Activated CD8-positive, alpha-beta memory T cell treated with anti-CD3 and anti-CD28 coated beads, Interleukin-2, amount 50 U/mL, for 24 hours (primary cell): Measurements from ENCODE around the gene CBLC.

Experiments
- DNase-seq: peaks from one replicate; pipeline ENCODE4 v3.0.0-alpha.2; 2020; ENCODE audit errors: extremely low read depth

The CBLC gene

GRCh38 chr19:44746616-44746945 lies 31.1 kb upstream of the CBLC start:
- DNase-seq: no peak

- DNase-seq: peak; percentile 79
These were observed 30.5 kb upstream of the CBLC start for GRCh38 chr19:44746946-44747738.

DNA sequence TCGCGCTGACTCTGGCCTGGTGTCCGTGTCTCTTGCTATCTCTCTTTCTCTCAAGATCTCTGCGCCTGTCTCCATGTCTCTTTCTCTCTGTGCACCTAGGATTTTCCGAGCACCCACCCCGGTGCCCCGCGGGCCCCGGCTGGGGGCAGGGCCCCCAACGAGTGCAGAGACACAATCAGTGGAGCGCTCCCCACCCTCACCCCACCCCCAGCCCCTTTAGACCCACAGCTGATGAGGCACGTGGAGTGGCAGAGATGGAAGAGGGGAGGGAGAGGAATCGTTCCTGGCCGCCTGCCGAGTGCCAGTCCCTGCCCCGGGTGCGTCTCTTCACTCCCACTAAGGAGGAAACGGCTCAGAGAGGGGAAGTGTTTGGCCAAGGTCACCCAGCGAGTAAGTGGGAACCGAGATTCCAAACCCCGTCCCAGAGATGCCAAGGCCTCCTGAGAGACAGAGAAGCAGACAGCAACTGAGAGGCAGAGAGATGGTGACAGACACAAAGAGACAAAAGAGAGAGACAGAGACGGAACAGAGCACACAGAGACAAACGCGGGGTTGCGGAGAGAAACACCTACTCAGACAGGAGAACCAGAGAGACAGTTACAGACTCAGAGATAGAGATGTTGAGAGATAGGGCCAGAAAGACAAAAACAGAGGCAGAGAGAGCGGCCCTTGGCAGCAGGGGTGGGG lies 29.8 kb upstream of the CBLC start:
- no peak for DNase-seq

GRCh38 chr19:44748426-44749254 lies 29.1 kb upstream of the CBLC start, which contains the start of gene BCL3:
Gene BCL3 (plus strand): TSS chr19:44748708. CDS start chr19:44748791, 83 bp downstream.
- no peak for DNase-seq

GRCh38 chr19:44749292-44749691 lies 28.4 kb upstream of the CBLC start:
- DNase-seq: no peak

DNA sequence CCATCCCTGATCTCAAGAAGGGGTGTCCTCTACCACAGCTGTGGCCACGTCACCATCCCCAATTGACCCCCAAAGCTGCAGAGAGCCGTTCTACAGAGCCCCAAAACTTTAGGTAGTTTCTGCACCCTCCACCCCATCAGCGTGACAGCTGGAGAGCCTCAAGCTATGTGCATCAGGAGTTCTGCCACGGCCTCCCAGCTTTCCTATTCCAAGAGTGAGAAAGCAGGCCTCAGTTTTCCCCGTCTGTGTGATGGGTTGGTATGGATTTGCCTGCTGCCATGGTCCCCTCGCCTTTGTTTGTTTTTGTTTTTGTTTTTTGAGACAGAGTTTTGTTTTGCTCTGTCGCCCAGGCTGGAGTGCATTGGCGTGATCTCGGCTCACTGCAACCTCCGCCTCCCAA lies 27.7 kb upstream of the CBLC start:
- no peak for DNase-seq

DNA sequence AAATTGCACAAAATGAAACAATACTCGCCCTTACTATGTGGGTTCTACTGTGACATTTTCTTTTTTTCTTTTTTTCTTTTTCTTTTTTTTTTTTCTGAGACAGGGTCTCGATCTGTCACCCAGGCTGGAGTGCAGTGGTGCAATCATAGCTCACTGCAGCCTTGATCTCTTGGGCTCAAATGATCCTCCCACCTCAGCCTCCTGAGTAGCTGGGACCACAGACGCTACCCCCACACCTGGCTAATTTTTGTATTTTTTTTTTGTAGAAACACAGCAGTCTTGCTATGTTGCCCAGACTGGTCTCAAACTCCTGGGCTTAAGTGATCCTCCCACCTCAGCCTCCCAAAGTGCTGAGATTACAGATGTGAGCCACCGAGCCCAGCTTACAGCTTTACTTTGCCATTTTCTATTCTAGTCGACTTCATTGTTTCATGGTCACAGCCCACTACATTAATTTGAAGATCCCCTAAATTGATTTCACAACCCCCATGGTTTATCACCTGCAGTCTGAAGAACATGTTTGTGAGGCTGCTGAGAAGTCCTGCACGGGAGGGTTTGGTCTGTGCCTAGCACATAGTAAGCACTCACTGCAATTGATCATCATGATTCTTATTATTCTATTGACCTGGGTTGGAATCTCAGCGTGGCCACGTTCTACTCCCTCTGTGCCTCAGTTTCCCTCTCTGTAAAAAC lies 25.4 kb upstream of the CBLC start:
- DNase-seq: no peak

DNA sequence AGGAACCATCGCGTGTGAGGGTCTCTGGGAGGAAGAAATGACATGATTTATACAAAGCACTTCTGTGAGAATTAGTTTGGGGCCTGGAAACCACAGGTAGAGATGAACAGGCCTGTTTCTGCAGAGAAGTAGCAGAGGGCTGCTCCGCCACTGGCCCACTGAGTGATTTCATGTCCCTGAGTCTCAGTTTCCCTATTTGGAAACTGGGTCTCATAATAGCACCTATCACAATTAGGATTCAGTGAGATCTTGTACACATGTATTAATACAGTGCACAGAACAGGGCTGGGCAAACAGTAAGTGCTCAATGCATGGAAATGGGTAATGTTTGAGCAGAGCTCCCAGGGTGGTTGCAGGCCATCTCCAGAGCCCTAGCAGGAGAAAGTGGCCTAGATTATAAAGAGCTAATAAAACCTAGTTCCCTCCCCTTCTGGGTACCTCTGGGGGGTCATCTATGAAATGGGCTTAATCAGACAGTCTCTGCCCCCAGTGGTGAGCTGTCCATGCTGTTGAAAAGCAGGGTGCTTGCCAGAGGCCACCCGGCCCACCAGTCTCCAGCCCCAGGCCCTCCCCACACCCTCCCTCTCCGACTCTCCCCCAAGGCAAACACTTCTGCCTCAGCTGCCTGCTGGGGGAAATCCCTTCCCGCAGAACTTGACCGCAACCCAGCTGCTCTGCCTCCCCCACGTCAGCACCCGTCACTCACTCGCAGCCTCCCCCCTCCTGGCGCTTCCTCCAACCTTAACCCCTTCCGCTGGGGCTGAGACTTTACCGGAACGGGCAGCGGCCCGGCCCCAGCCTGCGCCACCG lies 24.7 kb upstream of the CBLC start:
- peak; percentile 90 for DNase-seq

- DNase-seq: no peak
These were observed 24.1 kb upstream of the CBLC start for GRCh38 chr19:44753626-44753931.

GRCh38 chr19:44753932-44754749 lies 23.5 kb upstream of the CBLC start:
- DNase-seq: peak; percentile 58

DNA sequence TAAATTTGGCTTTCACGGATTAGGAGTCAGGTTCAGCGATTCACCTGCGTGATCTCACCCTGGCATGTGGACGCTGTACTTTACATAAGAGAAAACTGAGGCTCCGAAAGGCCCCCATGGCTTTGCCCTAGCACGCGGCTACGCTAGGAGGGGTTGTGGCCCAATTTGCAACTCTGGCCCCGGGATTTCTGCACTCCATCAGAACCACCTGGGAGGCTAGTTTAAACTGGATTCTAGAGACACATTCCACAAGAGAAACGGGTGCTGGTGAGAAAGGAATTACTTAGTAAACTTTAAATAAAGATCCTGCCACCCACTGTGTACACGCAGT lies 23.0 kb upstream of the CBLC start:
- DNase-seq: no peak

DNA sequence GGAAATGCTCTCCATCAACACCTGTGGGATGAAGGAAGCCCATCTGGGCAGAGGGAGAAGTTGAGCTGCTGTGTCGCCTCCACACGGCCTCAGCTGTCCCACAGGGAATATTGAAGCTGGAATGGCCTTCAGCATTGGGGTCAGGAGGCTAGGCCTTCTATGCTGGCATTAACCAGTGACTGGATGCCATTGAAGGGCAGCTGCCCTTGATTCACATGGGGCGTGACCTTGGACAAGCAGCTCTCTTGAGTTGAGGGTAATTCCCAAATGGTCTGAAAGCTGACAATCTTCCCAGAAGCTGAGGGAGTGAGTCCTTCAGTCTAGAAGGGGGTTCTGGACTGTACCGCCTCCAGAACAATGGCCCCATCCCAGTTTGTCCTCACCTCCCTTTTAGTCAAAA lies 22.5 kb upstream of the CBLC start:
- no peak for DNase-seq

- DNase-seq: no peak
These were observed 21.6 kb upstream of the CBLC start for GRCh38 chr19:44756089-44756562.

DNA sequence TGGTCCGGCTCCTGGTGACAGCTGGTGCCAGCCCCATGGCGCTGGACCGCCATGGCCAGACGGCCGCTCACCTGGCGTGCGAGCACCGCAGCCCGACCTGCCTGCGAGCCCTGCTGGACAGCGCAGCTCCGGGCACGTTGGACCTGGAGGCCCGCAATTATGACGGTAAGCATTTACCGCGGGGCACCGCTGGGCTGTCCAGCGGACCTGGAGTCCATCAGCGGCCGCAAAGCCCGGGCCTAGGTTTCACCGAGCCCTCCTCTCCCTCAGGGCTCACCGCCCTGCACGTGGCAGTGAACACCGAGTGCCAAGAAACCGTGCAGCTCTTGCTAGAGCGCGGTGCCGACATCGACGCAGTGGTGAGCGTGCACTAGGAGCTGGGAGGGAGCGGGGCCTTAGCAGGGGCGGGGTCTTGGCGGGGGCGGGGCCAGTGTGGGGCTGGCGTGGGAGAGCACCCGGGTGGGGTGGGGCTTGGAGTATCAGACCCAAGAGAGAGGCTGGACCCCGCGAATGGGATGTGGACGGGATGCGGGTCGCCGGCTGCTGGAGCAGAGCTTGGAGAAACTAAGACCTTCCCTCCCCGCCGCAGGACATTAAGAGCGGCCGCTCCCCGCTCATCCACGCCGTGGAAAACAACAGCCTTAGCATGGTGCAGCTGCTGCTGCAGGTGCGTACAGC lies 20.5 kb upstream of the CBLC start:
- no peak for DNase-seq

DNA sequence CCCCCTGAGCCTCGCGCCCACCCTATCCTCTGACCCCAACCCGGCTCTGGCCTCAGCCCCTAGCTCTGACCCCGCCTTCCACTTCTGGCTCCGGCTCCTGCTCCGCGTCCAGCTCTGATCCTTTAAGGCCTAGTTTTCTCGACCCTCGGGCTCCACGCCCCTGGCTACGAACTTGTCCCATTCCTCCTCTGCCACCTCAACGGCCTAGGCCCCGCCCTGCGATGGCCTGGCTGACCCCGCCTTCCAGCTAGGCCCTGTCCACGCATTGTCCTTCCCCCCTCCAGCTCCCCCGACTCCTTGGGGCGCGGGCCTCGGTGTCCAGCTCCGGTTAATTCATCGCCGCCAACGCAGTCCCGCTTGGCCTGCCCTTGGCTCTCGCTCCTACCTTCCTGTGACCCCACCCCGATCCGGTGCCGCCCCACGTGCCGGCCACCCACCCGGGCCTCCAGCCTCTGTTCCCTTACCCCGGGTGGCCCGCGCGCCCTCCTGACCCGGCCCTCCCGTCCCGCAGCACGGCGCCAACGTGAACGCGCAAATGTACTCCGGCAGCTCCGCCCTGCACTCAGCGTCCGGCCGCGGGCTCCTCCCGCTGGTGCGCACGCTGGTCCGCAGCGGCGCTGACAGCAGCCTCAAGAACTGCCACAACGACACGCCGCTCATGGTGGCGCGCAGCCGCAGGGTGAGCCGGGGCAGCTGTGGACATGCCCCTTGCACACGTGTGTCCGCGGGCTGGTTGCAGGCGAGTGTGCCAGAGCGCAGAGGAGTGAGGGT lies 19.8 kb upstream of the CBLC start:
- DNase-seq: no peak

DNA sequence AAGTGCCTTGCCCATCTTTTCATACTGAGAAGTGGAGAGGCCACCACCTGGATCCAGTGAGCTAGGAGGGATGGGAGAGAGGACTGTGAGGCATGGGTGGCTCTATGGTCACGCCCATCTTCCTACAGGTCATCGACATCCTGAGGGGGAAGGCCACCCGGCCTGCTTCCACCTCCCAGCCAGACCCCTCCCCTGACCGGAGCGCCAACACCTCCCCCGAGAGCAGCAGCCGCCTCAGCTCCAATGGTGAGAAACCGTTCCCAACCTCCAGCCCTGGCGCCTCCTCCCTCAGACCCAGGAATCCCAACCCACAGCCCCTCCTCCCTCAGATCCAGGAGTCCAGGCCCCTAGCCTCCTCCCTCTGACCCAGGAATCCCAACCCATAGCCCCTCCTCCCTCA lies 19.1 kb upstream of the CBLC start:
- no peak for DNase-seq

DNA sequence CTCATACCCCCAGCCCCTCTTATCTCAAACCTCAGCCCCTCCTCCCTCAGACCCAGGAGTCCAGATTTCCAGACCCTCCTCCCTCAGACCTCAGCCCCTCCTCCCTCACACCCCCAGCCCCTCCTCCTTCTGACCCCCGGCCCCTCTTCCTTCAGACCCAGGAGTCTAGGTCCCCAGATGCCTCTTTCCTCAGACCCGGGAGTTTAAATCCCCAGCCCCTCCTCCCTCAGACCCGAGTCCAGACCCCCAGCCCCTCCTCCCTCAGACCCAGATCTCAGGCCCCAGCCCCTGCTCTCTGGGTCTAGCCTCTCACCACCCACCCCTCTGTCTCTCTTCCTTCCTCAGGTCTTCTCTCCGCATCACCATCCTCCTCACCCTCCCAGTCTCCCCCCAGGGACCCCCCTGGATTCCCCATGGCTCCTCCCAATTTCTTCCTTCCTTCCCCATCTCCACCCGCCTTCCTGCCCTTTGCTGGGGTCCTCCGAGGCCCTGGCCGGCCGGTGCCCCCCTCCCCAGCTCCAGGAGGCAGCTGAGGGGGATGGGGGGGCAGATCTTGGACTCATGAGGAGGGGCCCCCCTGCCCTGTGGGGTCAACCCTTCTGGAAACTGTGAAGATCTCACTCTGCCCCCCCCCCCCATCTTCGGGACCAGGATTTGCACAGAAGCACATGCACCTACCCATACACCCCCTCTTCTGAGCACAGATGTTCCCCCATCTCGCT lies 18.4 kb upstream of the CBLC start:
- no peak for DNase-seq

- DNase-seq: no peak
These were observed 15.7 kb upstream of the CBLC start for GRCh38 chr19:44762038-44762437.
